ENCODE measurements around the gene EGR4. TPM values are rescaled to one million over a fixed set of nuclear protein-coding genes. Genes with fewer than 3 reads are reported as not detected.

EGR4 gene
- total RNA-seq, 1 donor from 2014 or later, result 0.12 TPM

- TF ChIP-seq, protein P1, sequence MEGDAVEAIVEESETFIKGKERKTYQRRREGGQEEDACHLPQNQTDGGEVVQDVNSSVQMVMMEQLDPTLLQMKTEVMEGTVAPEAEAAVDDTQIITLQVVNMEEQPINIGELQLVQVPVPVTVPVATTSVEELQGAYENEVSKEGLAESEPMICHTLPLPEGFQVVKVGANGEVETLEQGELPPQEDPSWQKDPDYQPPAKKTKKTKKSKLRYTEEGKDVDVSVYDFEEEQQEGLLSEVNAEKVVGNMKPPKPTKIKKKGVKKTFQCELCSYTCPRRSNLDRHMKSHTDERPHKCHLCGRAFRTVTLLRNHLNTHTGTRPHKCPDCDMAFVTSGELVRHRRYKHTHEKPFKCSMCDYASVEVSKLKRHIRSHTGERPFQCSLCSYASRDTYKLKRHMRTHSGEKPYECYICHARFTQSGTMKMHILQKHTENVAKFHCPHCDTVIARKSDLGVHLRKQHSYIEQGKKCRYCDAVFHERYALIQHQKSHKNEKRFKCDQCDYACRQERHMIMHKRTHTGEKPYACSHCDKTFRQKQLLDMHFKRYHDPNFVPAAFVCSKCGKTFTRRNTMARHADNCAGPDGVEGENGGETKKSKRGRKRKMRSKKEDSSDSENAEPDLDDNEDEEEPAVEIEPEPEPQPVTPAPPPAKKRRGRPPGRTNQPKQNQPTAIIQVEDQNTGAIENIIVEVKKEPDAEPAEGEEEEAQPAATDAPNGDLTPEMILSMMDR (IDR thresholded peaks at IDR 0.05; ENCODE audit: unreplicated experiment), result no peak
- peaks cover 10% of the 10 kb centered on the region for H3K36me3 Mint-ChIP-seq (ENCODE audit: insufficient read depth)
- no peak for DNase-seq (ENCODE audit: low spot score, unreplicated experiment)
Measured at GRCh38 chr2:73253400-73253799, 39.9 kb downstream of the EGR4 start.

DNA sequence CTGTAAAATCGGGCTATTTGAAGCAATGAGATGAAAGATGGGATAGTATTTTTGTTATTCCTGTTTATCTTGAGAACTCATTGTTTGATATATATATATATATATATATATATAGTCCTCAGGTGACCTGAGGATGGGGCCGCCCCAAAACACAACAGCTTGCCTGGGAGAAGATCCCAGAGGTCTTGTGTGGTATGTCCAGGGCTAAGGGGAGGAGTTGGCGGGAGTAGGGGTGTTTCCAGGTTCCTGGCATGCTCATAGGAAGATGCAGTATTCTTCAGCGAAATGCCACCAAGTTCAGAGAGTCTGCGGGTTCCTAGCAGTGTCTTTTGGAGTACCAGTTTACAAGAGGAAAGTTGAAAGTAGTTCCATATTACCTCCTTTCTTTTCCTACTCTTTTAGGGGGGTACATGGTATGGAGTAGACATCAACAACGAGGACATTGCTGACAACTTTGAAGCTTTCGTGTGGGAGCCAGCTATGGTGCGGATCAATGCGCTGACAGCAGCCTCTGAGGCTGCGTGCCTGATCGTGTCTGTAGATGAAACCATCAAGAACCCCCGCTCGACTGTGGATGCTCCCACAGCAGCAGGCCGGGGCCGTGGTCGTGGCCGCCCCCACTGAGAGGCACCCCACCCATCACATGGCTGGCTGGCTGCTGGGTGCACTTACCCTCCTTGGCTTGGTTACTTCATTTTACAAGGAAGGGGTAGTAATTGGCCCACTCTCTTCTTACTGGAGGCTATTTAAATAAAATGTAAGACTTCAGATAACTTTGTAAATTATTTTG lies 40.9 kb downstream of the EGR4 start:
- DNase-seq (ENCODE audit: low spot score, unreplicated experiment), result no peak
- Mint-ChIP-seq H3K4me1 (ENCODE audit: low read depth) (no peaks in the 10 kb centered on the region), H3K9me3 (ENCODE audit: low read depth) (no peaks in the 10 kb centered on the region), H3K27ac (no peak overlapping the region), H3K27me3 (no peaks in the 10 kb centered on the region), H3K36me3 (ENCODE audit: insufficient read depth) (peaks cover 12% of the 10 kb centered on the region), H3K4me3 (ENCODE audit: low read depth) (no peak overlapping the region)
- TF ChIP-seq, protein P1 (IDR thresholded peaks at IDR 0.05; ENCODE audit: unreplicated experiment), result no peak

More at GRCh38 chr2:73253400-73253799, 39.9 kb downstream of the EGR4 start:
- H3K9me3 Mint-ChIP-seq (ENCODE audit: low read depth), result no peaks in the 10 kb centered on the region
- H3K27ac Mint-ChIP-seq, result no peak overlapping the region
- no peaks in the 10 kb centered on the region for H3K27me3 Mint-ChIP-seq
- H3K4me3 Mint-ChIP-seq (ENCODE audit: low read depth), result no peak overlapping the region
- no peaks in the 10 kb centered on the region for H3K4me1 Mint-ChIP-seq (ENCODE audit: low read depth)

DNA sequence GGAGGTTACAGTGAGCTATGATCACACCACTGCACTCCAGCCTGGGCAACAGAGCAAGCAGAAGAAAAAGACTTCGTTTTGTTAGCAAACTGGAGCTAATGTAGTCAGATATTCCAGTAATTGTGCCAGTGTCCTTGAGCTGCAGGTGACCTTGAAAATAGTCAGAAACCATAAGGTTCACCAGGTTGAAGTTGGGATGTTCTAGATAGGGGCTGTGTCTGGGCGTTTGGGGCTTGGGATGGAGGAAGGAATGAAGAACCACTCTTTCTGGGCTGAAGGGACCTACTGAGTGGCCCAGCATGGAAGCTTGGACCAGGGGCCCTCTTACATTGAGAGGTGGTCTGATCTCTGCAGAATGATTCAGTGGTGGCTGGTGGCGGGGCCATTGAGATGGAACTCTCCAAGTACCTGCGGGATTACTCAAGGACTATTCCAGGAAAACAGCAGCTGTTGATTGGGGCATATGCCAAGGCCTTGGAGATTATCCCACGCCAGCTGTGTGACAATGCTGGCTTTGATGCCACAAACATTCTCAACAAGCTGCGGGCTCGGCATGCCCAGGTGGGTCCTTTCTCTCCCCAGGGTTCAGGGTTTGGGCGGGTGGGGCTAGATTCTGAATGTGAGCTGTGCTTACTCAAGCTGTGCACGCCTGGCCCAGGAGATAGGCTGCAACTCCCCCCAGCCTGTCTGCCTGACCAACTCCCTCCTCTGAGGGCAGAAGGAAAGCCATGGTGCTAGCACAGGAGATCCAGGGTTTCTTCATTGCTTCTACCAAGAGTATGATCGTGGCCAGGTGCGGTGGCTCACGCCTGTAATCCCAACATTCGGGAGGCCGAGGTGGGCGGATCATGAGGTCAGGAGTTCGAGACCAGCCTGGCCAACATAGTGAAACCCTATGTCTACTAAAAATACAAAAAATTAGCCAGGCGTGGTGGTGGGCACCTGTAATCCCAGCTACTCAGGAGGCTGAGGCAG lies 42.2 kb downstream of the EGR4 start:
- Mint-ChIP-seq H3K27ac (no peak overlapping the region), H3K36me3 (ENCODE audit: insufficient read depth) (peaks cover 18% of the 10 kb centered on the region), H3K9me3 (ENCODE audit: low read depth) (no peaks in the 10 kb centered on the region), H3K4me1 (ENCODE audit: low read depth) (no peaks in the 10 kb centered on the region), H3K4me3 (ENCODE audit: low read depth) (no peak overlapping the region), H3K27me3 (no peaks in the 10 kb centered on the region)
- TF ChIP-seq, protein P1 (IDR thresholded peaks at IDR 0.05; ENCODE audit: unreplicated experiment), result no peak
- DNase-seq (ENCODE audit: low spot score, unreplicated experiment), result no peak

DNA sequence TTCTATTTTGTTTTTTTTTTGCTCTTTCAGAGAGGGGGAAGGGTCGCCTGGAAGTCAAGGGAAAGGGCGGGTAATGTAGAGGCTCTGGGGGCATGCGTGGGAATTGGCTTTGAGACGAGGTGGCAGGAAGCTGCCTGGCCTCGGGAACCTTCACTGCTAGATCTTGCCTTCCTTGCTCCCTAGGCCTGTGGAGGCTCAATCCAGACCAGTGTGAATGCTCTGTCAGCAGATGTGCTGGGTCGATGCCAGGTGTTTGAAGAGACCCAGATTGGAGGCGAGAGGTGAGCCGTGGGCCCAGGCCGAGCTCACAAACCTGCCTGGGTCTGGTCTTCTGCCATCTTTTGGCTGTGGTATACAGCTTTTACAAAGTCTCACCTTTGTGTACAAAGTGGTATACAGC lies 43.7 kb downstream of the EGR4 start:
- Mint-ChIP-seq H3K36me3 (ENCODE audit: insufficient read depth) (peaks cover 23% of the 10 kb centered on the region), H3K9me3 (ENCODE audit: low read depth) (no peaks in the 10 kb centered on the region), H3K27ac (no peak overlapping the region), H3K4me1 (ENCODE audit: low read depth) (no peaks in the 10 kb centered on the region), H3K4me3 (ENCODE audit: low read depth) (no peak overlapping the region), H3K27me3 (no peaks in the 10 kb centered on the region)
- TF ChIP-seq, protein P1 (IDR thresholded peaks at IDR 0.05; ENCODE audit: unreplicated experiment), result no peak
- DNase-seq (ENCODE audit: low spot score, unreplicated experiment), result no peak

GRCh38 chr2:73246850-73247249 lies 46.5 kb downstream of the EGR4 start:
- TF ChIP-seq, protein P1 (IDR thresholded peaks at IDR 0.05; ENCODE audit: unreplicated experiment), result no peak
- no peak overlapping the region for H3K27ac Mint-ChIP-seq

More at GRCh38 chr2:73246850-73247249, 46.5 kb downstream of the EGR4 start:
- no peak for DNase-seq (ENCODE audit: low spot score, unreplicated experiment)
- H3K4me1 Mint-ChIP-seq (ENCODE audit: low read depth), result no peaks in the 10 kb centered on the region
- H3K9me3 Mint-ChIP-seq (ENCODE audit: low read depth), result no peaks in the 10 kb centered on the region
- no peaks in the 10 kb centered on the region for H3K27me3 Mint-ChIP-seq
- no peak overlapping the region for H3K4me3 Mint-ChIP-seq (ENCODE audit: low read depth)
- H3K36me3 Mint-ChIP-seq (ENCODE audit: insufficient read depth), result peaks cover 24% of the 10 kb centered on the region
